HG03520 (cell line): ENCODE data around the gene ANKRD10.

Experiments
- ATAC-seq: cut with Tn5 transposase; IDR thresholded peaks from one replicate; pipeline ENCODE4 v1.9.1; 2021; ENCODE audit warnings: mild to moderate bottlenecking, moderate library complexity; ENCODE audit not compliant: unreplicated experiment

ANKRD10 gene

GRCh38 chr13:110916301-110917142 is 1.7 kb upstream of the ANKRD10 start:
- ATAC-seq, result no peak

DNA sequence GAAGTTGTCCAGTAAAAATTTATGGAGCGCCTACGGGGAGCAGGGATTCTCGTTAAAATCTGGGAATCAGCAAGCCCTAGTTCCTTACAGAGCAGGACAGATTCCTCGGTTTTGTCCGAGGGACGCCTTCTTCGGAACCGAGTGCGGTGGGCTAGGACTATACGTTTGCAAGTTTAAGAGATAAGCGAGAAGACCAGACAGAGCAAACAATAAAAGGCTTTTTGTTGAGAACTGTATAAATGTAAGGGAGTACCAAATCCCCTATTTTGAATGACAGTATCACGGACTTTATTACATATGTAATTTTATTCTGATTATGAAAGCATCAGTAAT is 971 bp upstream of the ANKRD10 start:
- no peak for ATAC-seq

DNA sequence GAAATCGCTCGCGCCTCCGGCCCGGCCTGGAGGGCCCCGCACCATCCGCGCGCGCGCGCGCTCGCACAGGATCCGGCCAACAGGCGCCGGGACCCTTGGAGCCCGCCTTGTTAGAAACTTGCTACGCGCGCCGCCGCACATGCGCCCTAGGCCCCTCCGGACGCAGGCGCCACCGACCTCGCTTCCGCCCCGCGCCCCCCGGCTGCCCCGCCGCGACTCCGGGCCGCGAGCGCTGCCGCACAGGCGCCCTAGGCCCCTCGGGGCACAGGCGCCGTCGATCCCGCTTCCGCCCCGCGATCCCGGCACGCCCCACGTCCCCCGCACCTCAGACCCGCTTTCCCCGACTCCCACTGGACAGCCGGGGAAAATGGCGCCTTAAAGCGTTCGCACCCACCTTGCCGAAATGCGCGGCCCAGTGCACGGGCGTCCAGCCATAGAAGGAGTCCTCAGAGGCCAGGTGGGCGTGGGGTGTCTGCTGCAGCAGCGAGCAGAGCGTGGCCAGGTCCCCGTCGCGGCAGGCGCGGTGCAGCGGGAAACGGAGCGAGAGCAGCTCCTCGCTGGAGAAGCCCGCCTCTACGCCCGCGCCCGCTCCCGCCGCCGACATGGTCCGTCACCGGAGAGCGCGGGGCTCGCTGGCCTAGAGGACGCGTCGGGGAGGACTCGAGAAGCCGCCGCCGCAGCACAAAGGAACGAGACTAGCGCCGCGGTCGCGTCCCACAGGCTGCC is 375 bp downstream of the ANKRD10 start:
- peak; percentile 21 for ATAC-seq

GRCh38 chr13:110914081-110914330 is 863 bp downstream of the ANKRD10 start:
- no peak for ATAC-seq

- no peak for ATAC-seq
Measured at GRCh38 chr13:110913322-110914080, 1.4 kb downstream of the ANKRD10 start.

GRCh38 chr13:110912651-110913051 is 2.2 kb downstream of the ANKRD10 start:
- no peak for ATAC-seq

DNA sequence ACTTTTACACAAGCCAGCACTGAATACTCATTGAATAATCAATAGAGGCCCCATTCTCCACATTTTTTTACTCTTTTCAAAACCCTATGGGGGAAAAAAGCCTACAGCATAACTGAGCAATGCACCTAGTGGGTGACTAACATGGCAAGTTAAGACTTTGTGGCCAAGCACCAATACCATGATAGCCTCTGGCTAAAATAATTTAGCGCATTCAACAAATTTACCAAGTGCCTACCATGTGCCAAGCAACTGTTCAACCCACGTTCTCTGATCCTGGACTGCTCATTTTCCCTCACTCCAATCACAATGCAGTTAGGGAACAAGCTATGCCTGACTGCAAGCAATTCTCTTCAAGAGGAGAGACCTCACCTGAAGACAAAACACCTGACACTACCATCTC is 3.0 kb downstream of the ANKRD10 start:
- ATAC-seq, result no peak

- no peak for ATAC-seq
Measured at GRCh38 chr13:110910013-110910890, 4.6 kb downstream of the ANKRD10 start.

DNA sequence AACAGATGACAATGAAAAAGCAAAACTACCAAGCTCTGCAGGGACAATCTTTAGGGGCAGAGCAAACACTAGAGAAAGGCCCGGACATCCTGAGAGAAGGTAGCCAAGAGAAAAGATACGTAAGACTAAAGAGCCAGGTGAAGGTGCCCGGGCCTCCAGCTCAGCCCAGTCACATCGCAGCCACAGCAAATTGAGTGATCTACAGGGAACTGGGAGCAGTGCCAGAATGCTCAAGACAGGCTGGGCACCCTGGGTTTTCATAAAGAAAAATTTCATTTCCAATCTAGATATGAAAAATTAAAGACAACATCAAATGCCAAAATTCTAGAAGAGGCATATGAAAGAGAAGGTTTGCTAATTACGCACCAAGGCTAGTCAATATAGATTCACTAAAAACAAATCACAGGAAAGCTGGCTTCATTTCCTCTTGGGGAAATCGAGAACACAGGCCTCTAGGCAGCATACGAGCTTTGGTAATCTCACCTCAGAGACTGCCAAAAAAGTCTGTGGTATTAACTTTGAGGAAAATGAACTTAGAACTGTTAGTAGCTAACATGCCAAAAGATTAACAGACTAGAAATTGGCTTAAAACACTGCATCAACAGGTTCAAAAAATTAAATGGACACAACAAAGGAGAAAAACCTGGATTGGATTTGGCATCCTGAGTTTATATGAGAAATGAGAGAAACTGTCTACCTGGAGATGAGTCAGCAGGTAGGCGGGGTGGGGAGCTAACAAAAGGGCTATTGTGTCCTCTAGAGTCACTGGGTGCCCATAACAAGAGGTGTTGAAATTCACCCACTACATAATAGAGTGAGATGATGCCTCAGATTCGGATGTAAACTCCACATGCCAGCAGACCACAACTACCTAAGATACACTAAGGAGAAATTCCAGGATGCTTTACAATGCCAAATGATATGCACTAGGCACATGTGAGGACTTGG is 6.6 kb downstream of the ANKRD10 start:
- ATAC-seq, result no peak

DNA sequence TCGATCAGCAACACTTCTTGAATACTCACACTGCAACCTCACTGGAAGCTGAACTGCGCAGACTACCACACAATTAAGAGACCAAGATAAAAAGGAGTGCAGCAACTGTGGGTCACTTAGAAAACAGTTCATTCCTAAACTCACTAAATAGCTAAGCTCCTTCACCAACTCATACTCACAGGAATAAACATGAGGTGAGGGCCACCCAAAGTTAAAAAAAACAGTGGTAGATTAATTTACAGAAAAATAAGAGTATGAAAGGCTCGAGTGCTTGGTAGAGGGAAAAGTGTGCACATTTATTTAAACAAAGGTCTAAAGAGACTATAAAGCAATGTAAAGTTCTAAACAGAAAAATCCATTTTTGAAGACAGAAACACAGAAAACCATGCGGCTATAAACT is 7.6 kb downstream of the ANKRD10 start:
- ATAC-seq, result no peak

DNA sequence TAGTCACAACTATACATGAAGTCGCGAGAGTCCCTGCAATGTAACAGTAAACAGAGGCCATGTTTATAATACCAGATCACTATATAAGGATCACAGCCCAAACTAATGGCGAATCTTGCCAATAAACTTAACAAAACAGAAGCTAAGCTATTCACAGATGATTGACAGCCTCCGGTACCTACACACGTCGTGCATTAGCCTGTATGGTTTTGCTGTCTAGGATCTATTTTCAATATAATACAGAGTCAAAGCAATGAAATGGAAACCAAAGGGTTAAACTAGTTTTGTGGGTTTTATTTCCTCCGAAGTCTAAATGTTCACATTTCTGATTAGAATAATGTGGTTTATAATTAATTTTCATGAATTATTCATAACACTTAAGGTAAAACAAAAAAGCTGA is 10.1 kb downstream of the ANKRD10 start:
- ATAC-seq, result no peak

DNA sequence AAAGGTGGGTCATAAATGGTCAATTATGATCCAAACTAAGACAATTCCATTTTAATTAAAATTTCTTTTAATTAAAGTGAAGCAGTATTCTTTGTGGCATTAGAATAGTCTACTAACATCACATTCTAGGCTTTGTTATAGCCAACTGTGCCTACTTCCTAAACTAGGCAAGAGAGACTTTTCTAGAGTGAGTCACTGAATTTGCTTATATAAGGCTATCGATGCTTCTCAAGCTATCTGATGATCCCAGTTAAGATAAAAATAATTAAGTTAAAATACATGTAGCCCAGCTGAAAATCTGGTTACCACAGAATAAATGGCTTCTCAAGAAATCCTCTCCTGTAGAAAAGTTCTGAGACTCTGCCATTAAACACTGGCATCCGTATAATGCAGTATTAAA is 12.5 kb downstream of the ANKRD10 start:
- no peak for ATAC-seq

DNA sequence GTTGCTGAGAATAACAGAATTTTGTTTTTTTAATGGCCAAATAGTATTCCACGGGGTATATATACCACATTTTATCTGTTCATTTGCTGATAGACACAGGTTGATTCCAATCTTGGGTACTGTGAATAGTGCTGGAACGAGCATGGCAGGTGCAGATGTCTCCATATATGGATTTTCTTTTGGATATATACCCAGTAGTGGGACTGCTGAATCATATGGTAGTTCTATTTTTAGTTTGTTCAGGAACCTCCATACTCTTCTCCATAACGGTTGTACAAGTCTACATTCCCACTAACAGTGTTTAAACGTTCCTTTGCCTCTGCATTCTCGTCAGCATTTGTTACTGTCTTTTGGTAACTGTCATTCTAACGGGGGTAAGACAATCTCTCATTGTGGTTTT is 17.3 kb downstream of the ANKRD10 start:
- ATAC-seq, result no peak

DNA sequence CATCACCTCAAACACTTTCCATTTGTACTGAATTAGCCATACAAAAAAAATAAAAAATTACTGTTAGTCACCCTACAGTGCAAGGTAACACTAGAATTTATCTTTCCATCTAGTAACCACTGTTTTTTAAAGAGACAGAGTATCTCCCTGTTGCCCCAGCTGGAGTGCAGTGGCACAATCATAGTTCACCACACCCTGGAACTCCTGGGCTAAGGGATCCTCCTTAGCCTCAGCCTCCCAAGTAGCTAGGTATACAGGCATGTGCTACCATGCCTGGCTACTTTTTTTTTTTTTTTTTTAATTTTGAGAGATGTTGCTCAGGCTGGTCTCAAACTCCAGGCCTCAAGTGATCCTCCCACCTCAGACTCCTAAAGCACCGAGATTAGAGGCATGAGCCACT is 17.9 kb downstream of the ANKRD10 start:
- no peak for ATAC-seq

DNA sequence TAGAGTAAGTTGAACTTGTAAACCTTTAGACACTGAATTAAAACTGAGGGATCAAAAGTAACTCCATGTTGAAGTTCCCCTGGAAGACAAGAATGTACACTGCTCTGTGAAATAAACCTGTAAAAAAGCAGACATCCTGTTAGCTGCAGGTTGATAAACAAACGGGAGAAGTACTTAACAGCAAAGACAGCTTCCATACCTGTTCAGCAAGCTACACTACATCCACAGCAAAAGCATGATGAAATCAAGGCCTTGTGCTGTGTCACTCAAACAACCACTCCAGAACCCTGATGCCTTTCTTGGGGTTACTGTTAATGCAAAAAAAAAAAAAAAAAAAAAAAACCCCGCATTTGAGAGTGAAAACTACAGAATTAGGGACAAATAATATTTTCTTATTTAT is 20.8 kb downstream of the ANKRD10 start:
- no peak for ATAC-seq

DNA sequence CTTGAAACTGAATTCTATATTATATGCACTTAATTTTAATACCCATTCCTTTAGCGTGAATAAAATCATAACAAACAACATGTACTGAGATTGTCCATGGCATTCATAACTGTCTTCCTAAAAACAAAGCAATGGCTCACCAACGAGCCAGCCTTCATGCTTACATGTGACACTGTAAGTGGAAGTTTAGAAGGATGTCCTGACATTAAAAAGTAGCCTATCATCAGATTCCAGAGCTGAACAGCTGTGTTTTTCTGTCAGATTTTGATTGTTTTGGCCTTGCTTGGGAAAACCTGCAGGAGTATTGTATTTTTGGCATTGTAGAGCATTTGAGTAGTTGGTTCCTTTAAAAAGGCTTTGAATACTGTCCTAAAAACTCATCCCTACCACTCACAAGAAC is 21.3 kb downstream of the ANKRD10 start:
- no peak for ATAC-seq

GRCh38 chr13:110890279-110891165 is 24.3 kb downstream of the ANKRD10 start:
- ATAC-seq, result no peak

- ATAC-seq, result no peak
Measured at GRCh38 chr13:110888390-110888789, 26.5 kb downstream of the ANKRD10 start.
